Measurements from ENCODE around the gene UTP20.

DNA sequence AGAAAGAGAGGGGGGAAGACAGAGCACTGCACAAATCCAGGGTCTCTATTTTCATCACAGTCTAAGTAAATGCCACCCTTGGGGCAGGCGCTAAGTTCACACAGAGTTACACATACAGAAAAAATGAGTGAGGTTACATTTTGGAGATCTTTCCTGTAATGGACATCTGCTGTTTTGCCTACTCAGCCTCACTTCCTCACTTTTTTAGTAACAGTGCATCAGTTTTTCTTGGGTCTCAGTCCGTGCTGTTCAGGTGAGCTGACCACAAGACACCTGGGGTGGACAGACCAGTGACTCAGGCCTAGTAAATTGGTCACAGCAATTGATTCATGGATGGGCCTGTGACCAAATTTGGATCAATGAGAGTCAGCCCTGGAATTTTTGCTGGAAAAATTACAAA lies 36.3 kb upstream of the UTP20 start:
- TF ChIP-seq, protein P1, sequence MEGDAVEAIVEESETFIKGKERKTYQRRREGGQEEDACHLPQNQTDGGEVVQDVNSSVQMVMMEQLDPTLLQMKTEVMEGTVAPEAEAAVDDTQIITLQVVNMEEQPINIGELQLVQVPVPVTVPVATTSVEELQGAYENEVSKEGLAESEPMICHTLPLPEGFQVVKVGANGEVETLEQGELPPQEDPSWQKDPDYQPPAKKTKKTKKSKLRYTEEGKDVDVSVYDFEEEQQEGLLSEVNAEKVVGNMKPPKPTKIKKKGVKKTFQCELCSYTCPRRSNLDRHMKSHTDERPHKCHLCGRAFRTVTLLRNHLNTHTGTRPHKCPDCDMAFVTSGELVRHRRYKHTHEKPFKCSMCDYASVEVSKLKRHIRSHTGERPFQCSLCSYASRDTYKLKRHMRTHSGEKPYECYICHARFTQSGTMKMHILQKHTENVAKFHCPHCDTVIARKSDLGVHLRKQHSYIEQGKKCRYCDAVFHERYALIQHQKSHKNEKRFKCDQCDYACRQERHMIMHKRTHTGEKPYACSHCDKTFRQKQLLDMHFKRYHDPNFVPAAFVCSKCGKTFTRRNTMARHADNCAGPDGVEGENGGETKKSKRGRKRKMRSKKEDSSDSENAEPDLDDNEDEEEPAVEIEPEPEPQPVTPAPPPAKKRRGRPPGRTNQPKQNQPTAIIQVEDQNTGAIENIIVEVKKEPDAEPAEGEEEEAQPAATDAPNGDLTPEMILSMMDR (tag by site-specific recombination; IDR thresholded peaks at IDR 0.05) = no peak
- TF ChIP-seq ZNF624 (tag by site-specific recombination; IDR thresholded peaks at IDR 0.05) (no peak), ZNF184 (tag by site-specific recombination; IDR thresholded peaks at IDR 0.05) (no peak)

Measured in HEK293 (cell line).